ENCODE data around the gene FXYD1. TPM values are rescaled to one million over a fixed set of nuclear protein-coding genes. Genes with fewer than 3 reads are reported as not detected.

FXYD1 gene
- total RNA-seq, 1 donor from 2014 or later, result not detected

DNA sequence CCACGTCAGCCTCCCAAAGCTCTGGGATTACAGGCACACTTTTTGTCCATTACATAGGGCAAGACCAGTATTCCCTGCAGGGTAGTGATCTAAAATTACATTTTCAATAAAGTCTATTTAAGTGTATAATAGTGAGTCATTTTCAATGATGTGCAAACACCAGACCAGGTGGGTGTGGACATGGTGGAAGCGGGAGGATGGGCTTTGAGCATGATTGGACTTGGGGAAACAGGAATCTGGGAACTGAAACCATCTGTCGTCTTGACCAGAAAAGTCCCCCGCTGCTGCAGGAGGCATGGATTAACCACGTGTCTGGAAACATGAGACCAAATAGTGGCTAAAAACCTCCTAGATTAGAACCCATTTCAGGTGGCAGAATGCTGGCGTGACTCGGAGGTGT lies 18.1 kb upstream of the FXYD1 start:
- no peaks in the 10 kb centered on the region for H3K79me2 ChIP-seq (ENCODE audit: low read depth)
- H3K4me2 ChIP-seq, result no peak overlapping the region
- no peaks in the 10 kb centered on the region for H4K20me1 ChIP-seq (ENCODE audit: low read depth)
- Mint-ChIP-seq H3K27me3 (ENCODE audit: insufficient read depth, low read depth) (peaks cover 9% of the 10 kb centered on the region), H3K27ac (no peak overlapping the region), H3K4me1 (peaks cover 31% of the 10 kb centered on the region), H3K4me3 (no peak overlapping the region), H3K9me3 (no peaks in the 10 kb centered on the region), H3K36me3 (no peaks in the 10 kb centered on the region)
- no peaks in the 10 kb centered on the region for H3K27me3 ChIP-seq
- H3K4me3 ChIP-seq, result no peak overlapping the region
- TF ChIP-seq EZH2phosphoT487 (IDR thresholded peaks at IDR 0.05) (no peak), CTCF (IDR thresholded peaks at IDR 0.05) (no peak), EZH2 (IDR thresholded peaks at IDR 0.05) (no peak)
- no peak overlapping the region for H3K9ac ChIP-seq
- no peak for DNase-seq (ENCODE audit: low spot score)
- peaks cover 3% of the 10 kb centered on the region for H3F3A ChIP-seq (ENCODE audit: low read depth)
- H3K9me3 ChIP-seq (ENCODE audit: low read depth), result no peaks in the 10 kb centered on the region
- H3K4me1 ChIP-seq, result peaks cover 18% of the 10 kb centered on the region
- H2AFZ ChIP-seq (replicated peaks), result no peak overlapping the region
- H3K36me3 ChIP-seq, result no peaks in the 10 kb centered on the region
- H3K27ac ChIP-seq, result no peak overlapping the region

GRCh38 chr19:35120898-35121297 lies 17.7 kb upstream of the FXYD1 start:
- Histone ChIP-seq H4K20me1 (ENCODE audit: low read depth) (no peaks in the 10 kb centered on the region), H3K9me3 (ENCODE audit: low read depth) (no peaks in the 10 kb centered on the region), H2AFZ (replicated peaks) (no peak overlapping the region), H3F3A (ENCODE audit: low read depth) (peaks cover 3% of the 10 kb centered on the region), H3K36me3 (no peaks in the 10 kb centered on the region), H3K9ac (no peak overlapping the region), H3K4me2 (no peak overlapping the region), H3K27ac (no peak overlapping the region), H3K4me1 (peaks cover 15% of the 10 kb centered on the region), H3K4me3 (no peak overlapping the region), H3K27me3 (no peaks in the 10 kb centered on the region), H3K79me2 (ENCODE audit: low read depth) (no peaks in the 10 kb centered on the region)
- Mint-ChIP-seq H3K4me3 (no peak overlapping the region), H3K27me3 (ENCODE audit: insufficient read depth, low read depth) (peaks cover 7% of the 10 kb centered on the region), H3K9me3 (no peaks in the 10 kb centered on the region), H3K4me1 (peaks cover 32% of the 10 kb centered on the region), H3K36me3 (no peaks in the 10 kb centered on the region), H3K27ac (no peak overlapping the region)
- no peak for TF ChIP-seq EZH2phosphoT487 (IDR thresholded peaks at IDR 0.05)
- TF ChIP-seq CTCF (IDR thresholded peaks at IDR 0.05), result no peak
- TF ChIP-seq EZH2 (IDR thresholded peaks at IDR 0.05), result no peak
- no peak for DNase-seq (ENCODE audit: low spot score)

DNA sequence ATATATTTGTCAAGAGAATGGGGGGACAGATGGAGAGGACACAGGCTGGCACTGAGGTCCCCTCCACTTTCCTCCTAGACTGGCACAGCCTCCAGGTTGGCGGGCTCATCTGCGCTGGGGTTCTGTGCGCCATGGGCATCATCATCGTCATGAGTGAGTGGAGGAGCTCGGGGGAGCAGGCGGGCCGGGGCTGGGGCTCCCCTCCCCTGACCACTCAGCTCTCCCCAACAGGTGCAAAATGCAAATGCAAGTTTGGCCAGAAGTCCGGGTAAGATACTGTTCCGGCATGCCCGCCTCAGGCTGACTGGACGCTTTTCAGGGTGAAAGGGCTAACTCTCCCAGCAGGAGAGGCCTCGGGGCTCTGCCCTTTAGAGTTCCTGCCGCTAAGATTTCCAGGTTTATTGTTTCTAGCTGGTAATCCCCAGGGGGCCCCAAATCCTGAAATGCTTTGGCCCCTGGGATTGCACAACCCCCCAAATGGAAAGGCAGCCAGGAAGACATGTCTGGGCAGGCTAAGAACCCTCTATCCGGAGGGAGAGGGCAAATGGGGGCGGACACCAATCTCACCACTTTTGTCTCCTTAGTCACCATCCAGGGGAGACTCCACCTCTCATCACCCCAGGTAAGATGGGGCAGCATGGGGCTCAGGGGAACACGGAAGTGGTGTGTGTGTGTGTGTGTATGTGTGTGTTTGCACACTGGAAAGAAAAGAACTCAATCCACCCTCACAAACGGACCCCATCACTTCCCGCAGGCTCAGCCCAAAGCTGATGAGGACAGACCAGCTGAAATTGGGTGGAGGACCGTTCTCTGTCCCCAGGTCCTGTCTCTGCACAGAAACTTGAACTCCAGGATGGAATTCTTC lies 15.7 kb upstream of the FXYD1 start:
- Mint-ChIP-seq H3K9me3 (no peaks in the 10 kb centered on the region), H3K4me3 (no peak overlapping the region), H3K27me3 (ENCODE audit: insufficient read depth, low read depth) (peaks cover 4% of the 10 kb centered on the region), H3K36me3 (no peaks in the 10 kb centered on the region), H3K27ac (no peak overlapping the region), H3K4me1 (peaks cover 19% of the 10 kb centered on the region)
- H3K4me1 ChIP-seq, result peaks cover 15% of the 10 kb centered on the region
- peak; percentile 59 for DNase-seq (ENCODE audit: low spot score)
- no peaks in the 10 kb centered on the region for H3K79me2 ChIP-seq (ENCODE audit: low read depth)
- TF ChIP-seq EZH2 (IDR thresholded peaks at IDR 0.05), result no peak
- TF ChIP-seq CTCF (IDR thresholded peaks at IDR 0.05), result no peak
- no peak for TF ChIP-seq EZH2phosphoT487 (IDR thresholded peaks at IDR 0.05)
- no peaks in the 10 kb centered on the region for H3K27me3 ChIP-seq
- H3K4me3 ChIP-seq, result no peak overlapping the region
- no peaks in the 10 kb centered on the region for H4K20me1 ChIP-seq (ENCODE audit: low read depth)
- no peaks in the 10 kb centered on the region for H3K9me3 ChIP-seq (ENCODE audit: low read depth)
- H3K9ac ChIP-seq, result no peak overlapping the region
- no peaks in the 10 kb centered on the region for H3K36me3 ChIP-seq
- H3F3A ChIP-seq (ENCODE audit: low read depth), result peaks cover 3% of the 10 kb centered on the region
- peak overlapping the region; percentile 66 for H3K4me2 ChIP-seq
- no peak overlapping the region for H3K27ac ChIP-seq
- peak overlapping the region; percentile 15 for H2AFZ ChIP-seq (replicated peaks)

Measured in neural progenitor cell (in vitro differentiated cells).